HG03280 (cell line): Measurements from ENCODE around the gene TSPO.
"Not testable (repeated sequence)": the region's sequence is repeated elsewhere in the genome, so short reads cannot be mapped to it uniquely, and the experiment has no call there.

Experiments
- ATAC-seq: cut with Tn5 transposase; IDR thresholded peaks from one replicate; pipeline ENCODE4 v1.9.1; 2021; ENCODE audit warnings: mild to moderate bottlenecking, moderate library complexity; ENCODE audit not compliant: unreplicated experiment

The TSPO gene

DNA sequence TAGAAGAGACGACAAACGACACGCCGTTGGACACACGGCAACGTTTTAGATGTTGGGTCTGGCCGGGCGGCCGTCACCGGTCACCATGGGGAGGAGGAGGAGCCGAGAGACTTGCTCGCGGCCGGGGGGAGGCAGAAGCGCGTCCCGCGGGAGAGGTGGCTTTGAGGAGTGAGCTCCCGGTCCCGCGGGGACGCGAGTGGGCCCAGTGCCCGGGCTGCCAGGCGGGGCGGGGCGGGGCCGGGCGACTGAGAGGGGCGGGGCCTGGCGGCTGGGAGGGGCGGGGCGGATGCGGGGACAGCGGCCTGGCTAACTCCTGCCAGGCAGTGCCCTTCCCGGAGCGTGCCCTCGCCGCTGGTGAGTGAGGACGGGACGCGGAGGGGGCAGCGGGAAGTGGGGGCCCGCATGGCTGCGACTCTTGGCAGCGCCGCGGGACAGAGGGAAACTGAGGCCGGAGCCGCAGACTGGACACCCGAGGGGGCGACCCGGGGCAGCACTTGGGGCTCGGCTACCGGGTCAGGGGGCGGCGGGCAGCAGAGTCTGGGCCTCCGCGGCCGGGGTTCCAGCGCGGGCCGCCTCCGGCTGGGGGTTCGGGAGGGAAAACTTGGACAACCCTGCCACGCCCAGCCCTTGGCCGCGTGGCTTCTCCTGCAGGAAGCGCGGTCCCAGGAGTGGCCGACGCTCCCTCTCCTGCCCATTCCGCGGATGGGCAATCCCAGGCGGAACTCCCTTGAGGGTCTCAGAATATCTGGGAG lies at the start of gene TSPO:
Gene TSPO (plus strand): TSS at position 309 of the 752 bp plus-strand sequence. CDS start 7,680 bp downstream, outside the sequence.
- ATAC-seq: peak; percentile 43

DNA sequence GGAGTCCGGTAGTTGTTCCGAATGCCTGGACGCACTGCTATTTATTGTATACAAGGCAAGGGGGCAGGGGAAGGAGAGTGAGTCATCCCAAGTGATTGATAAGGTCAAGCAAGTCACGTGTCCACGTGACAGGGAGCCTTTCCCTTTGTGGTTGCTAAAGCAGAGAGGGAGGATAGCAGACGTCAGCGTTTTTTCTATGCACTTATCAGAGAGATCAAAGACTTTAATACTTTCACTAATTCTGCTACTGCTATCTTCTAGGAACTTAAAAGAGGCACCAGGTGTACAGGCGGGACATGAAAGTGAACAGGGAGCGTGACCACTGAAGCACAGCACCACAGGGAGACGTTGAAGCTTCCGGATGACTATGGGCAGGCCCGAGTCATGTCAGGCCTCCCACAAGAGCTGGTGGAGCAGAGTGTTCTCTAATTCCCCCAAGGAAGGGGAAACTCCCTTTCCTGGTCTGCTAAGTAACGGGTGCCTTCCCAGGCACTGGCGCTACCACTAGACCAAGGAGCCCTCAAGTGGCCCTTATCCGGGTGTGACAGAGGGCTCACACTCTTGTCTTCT lies 47.2 kb upstream of the TSPO start:
- ATAC-seq: not testable (repeated sequence)

DNA sequence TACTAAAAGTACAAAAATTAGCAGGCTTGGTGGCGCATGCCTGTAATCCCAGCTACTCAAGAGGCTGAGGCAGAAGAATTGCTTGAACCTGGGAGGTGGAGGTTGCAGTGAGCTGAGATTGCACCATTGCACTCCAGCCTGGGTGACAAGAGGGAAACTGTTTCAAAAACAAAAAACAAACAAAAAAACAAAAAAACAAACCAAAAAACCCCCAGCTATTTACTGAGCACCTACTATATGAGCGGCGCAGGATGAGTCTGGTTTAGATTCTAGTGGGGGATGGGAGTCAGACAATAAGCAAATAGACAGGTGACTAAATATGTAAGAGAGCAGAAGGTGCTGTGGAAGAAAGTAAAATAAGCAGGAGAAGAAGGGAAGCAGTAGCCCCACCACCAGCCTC lies 46.4 kb upstream of the TSPO start:
- ATAC-seq: not testable (repeated sequence)

DNA sequence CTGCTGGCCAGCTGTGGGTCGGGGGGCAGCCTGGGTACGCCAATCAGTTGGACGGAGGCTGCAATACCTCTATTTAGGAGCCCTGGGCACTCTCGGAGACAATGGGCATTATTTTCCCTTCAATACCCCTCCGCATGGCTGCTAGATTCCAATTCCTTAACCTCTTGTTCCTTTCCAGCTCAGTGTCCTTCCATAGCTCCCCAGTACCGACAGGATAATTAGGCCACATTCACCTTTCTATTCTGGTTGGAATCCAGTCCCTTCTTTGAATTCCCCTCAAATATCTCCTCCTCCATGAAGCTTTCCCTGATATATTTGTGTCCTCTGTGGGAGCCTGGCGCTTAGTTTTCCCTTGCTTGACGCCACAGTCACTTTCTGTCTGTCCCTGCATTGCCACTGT lies 45.1 kb upstream of the TSPO start:
- ATAC-seq: no peak

DNA sequence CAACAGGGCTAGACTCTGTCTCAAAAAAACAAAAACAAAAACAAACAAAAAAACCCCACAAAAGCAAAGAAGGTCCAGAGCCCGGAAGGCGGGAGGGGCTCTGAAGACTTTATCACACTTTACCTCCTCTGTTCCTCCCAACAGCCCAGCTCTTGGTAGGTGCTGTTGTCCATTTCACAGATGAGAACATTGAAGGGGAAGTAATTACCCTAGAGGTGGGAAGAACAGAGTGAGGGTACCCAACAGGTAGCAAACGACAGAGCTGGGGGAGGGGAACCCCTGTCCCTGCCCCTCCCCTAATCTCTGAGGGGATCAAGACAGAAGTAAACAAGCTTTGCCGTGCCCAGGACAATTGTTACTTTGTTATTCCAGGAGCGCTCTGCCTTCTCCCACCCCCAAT lies 41.8 kb upstream of the TSPO start:
- ATAC-seq: no peak

DNA sequence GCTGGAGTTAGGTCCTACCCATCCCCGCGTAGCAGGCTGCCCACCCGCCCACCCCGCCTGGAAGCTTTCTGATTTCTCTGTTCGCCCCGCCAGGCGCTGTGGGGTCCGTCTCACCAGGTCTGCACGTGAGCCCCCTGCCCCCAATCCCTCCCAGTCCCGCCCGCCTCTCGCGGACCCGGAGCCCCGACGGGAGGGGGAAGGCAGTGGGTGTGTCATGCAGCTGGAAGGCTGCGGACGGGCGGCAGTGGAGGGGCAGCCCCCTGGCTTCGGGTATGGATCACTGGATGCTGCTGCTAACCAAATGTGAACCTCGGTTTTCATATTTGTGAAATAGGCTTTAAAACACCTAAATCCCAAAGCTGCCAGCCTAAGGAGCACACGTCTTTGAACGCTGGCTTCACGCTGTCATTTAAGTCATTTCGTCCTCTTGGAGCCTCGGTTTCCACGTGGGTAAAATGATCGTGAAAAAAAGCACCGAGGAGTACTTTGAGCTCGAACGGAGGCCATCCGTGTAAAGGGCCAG lies 41.4 kb upstream of the TSPO start:
- ATAC-seq: no peak

DNA sequence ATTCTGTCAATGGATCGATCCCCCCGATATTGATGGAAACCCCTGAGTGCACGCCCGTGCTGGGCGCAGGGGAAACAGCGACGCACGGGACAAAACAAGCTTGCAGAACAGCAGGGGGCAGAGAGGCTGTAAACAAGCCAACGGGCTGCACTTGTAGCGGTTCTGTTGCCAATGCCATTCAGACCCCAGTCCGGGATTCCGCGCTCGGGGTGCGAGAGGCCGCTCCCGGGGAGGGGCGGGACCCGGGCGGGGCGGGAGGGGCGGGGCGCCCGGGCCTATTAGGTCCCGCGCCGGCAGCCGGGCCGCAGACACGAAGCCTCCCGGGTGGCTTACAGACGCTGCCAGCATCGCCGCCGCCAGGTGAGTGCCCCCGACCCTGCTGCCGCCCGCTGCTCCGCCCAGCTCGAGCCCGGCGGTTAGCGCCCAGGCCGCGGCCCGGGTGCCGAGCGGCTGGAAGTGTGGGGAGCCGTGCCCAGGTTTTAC lies 40.9 kb upstream of the TSPO start, which contains the start of gene BIK:
Gene BIK (plus strand): TSS at position 307 of the 483 bp plus-strand sequence. CDS start 13,273 bp downstream, outside the sequence.
- ATAC-seq: peak; percentile 43

DNA sequence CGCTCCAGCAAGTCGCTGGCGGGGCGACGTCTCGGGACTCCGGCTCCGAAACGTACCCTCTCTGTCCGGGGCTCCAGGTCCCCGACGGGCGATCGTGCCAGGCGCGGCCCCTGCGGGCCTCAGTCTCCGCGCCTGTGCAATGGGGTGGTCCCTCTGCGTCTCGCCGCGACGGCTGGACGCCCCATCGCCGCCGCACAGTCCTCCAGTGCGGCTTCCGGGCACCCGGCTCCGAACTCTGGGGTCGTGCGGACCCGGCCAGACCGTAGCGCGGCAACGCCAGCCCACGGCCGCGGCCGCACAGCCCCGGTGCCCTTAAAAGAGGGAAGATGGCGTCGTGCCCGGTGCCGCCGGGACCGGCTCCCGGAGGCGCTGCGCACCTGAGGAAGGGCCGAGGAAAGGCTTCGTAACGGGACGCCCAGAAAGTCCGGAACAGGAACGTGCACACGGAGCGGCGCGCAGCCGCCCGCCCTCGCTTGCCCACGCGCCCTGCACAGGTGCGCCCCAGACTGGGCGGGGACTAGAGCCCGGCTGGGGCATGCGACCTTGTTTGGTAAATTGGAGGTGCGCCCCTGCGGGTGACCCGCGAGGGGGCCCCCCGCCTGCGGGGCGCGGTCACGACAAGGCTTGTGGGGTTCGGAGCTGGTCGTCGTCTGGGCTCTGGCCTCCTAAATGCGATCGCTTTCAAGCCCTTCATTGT lies 40.3 kb upstream of the TSPO start:
- ATAC-seq: peak; percentile 65

DNA sequence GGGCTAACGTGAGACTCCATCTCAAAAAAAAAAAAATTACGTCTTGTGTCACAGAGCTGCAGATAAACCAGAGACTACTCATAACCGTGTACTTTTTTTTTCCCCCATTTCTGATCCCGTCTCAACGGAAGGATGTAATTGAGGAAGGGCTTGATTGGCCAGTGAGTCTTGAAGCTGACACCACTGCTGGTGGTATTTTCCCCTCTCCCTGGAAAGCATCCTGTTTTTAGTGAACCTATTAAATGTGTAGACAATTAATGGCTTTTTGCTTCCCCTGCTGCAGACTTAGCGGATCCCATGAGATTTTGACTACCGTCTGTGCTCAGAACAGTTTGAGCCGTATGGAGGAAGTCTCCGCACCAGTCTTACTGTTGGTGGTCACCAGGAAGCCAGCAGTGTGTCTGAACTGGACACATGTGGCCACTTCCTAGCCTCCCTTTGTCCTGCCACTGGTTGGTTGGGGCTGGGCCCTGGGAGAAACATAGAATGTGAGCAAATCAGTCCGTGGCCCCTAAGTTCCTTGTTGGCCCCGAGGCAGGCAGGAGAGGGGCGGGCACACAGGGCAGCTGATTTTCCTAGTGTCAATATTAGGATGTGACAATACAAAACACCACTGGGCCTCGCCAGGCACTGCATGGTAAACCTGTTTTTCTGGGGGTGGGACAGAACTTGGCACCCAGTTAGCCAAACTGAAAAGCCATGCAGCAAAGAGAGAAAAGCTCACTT lies 37.7 kb upstream of the TSPO start:
- ATAC-seq: no peak

DNA sequence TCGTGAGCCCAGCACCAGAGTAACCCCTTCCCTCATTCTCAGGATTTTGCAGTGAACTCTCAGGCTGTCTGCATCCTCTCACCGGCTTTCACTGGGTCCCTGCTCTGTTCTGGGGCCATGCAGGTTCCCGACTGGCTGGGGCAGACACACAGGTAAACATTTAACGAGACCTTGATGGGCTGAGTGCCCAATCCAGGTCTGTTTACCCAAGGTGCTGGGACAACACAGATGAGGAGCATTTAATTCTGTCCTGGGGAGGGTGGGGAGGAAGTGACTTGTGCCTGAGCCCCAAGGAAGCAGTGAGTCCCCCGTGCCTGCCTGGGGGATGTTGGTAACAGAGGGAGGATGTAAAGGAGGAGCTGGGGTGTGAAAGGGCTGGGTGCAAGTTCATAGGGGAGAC lies 36.4 kb upstream of the TSPO start:
- no peak for ATAC-seq

DNA sequence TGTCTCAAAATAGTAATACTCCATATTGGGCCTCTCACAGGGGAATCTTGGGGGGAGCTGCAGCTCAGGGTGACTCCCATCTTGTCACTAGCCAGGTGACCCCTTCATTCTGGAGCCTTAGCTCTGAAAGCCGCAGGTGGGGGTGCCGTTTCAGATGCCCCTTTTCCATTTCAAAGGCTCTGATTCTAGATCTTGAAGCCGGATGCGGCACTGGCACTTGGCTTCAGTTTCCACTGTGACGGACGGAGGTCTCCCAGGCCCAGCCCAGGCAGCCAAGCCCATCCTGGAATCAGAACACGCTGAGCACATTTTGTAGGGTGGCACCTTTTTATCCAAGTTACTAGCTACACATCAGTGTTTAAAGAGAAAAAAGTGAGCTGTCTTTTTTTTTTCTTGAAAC lies 34.4 kb upstream of the TSPO start:
- ATAC-seq: no peak

DNA sequence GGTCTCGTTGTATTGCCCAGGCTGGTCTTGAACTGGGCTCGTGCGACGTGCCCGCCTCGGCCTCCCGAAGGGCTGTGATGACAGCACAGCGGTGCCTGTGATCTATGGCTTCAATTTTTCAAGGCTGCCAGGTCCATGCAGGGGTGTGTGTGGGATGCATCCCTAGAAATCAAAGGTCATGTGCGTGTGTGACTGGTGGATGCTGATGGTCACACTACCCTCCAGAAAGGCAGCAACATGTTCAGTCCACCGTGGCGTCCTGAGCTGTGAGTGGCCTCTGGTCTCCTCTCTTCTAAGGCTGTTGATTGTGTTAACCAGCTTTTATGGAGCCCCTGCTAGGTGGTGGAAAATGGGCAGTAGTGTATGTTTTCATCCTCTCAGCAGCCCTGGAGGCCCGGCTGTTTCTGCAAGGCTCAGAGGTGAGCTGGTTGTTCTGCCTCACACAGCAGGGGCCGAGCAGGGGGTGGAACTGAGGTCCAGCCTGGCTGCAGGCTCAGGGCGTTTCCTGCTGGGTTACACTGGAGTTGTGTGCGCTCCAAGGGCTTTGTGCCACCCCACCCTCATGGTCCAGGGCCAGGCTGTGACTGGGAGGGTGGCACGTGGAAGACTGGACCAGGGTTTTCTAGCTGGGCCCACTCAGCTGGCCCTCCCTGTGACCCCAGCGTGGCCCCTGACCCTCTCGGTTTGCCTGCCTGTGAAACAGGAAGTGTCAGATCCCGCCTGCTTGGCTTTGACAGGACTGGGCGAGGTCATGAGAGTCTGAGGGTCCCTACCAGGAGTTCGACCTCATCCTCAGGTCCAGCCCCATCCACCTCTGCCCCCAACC lies 33.1 kb upstream of the TSPO start:
- ATAC-seq: peak; percentile 7

DNA sequence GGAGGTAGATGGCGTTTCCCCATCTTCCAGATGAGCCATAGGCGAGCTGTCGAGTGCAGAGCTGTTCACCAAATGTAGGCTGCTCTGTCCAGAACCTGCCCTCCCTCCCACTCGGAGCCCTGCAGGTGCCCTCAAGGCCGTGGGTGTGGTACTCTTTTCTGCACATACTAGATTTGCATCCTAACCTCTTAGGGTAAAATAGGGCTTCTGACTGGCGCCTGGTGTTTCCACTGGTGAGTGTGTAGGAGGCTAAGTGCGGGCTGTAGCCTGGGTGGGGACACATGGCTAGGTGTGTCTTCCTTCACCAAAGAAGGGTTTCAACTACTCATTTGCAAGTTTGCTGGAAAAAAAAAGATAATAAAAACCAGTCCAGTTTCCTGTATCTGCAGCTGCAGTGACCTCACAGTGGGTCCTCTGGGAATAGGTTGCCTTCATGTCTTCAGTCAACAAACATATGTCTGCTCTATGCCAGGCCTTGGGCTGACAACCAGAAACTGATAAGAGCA lies 32.4 kb upstream of the TSPO start:
- ATAC-seq: peak; percentile 79

DNA sequence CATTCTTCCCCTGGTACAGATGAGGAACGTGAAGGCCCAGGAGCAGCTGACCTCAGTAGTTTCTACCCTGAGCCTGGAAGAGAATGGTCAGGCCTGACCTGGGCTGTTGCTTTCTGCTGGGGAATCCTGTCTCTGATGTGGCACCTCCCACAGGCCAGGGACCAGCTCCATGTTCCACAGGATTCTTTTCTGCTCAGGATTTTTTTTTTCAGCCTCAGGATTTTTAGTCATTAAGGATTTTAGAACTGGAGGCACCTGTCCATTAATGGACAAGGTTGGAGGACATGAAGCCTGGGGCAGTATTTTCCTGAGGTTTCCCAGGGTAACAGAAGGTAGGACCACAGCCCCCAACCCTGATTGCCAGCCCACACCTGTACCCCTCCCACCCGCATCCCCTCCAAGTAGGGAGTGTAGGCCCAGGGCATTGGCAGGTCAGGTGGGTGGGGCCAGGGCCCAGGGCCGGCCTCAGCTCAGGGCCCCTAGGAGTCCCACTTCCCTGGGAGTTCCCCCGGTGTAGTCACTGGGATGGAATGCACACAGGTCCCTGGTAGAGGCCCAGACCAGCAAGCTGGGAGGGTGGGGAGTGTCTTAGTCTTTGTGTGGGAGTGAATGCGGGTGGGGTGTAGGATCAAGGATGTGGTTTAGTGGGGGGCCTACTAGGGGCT lies 24.7 kb upstream of the TSPO start:
- ATAC-seq: no peak

DNA sequence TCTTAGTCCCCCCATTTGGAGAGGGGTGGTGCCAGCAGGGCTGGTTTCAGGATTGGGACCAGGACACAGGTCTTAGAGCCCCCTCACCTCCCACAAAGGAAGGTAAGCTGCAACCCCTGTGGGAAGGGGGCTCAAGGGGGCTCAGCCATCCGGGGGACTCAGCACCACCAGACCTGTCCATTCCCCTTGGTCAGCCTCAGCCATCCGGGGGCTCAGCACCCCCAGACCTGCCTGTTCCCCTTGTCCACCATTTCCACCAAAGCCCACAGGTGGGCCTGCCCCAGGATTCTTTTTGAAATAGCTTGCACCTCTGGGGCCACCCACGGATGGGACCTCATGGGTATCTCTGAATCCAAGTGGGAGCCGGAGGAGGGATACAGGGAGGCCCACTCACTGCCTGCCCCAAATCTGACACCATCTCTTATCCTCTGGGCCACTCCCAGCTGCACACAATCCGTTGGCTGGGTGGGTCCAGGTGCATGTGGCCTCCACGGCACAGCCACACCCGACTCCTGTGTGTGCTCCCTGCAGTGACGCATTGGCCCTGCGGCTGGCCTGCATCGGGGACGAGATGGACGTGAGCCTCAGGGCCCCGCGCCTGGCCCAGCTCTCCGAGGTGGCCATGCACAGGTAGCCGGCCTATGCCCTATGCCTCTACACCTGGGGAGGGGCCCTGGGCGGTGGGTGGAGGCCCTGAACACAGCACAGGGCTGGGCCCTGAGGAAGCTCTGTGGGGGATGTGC lies 24.0 kb upstream of the TSPO start:
- no peak for ATAC-seq

DNA sequence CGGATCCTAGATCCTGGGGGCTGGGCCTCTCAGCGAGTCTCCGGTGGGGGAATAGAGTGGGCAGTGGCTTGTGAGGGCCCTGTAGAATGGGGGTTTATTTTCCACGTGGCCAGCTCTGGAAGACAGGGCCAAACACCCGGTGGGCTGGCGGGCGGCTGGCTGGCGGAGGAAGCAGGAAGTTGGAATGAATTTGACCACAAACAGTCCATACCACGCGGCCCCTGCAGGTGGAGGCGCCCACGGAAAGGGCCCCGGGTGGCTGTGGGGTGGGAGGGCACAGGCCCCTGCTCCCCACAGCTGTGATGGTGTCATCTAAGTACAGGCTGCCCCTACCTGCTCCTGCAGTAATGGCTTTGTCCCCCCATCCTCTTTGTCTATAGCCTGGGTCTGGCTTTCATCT lies 23.2 kb upstream of the TSPO start:
- ATAC-seq: no peak

DNA sequence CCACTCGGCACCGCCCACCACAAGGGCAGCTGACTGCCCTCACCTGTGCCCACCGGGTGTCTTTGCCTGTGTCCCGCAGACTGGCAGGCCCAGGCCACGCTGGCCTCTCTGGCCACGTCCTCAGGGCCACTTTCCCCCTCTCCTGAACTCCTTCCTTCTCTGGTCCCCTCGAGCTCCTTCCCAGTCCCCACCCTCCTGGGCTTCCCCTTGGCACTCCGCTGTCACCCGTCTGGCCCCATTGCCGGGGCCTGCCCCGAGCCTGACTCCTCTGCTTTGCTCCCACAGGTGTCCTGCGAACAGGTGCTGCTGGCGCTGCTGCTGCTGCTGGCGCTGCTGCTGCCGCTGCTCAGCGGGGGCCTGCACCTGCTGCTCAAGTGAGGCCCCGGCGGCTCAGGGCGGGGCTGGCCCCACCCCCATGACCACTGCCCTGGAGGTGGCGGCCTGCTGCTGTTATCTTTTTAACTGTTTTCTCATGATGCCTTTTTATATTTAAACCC lies 22.4 kb upstream of the TSPO start:
- ATAC-seq: no peak
